H1 (cell line): Measurements from ENCODE around the gene PALM. TPM values are rescaled to one million over a fixed set of nuclear protein-coding genes. Genes with fewer than 3 reads are reported as not detected.

Experiments used
- CTCF ChIA-PET: fragments of 300-600 bp; sonication (Branson Sonifier 250); formaldehyde crosslinking; loops from one replicate; lab custom pipeline; 2021; ENCODE audit not compliant: partially characterized antibody; lab: Charles Lee
- POLR2A ChIA-PET: fragments of 300-600 bp; sonication (Branson Sonifier 250); formaldehyde crosslinking; loops from one replicate; lab custom pipeline; 2021; ENCODE audit warnings: inconsistent platforms; ENCODE audit not compliant: partially characterized antibody; lab: Charles Lee
- DNase-seq, 2 experiments: peaks; one replicate each; pipeline versions ENCODE4 v3.0.0 to v3.0.0-alpha.2; 2010 to 2022; ENCODE audit warnings: low spot score in 2 of 2, low read depth in 1 of 2, mixed read lengths in 1 of 2
- FAIRE-seq: peaks from 2 replicates; lab custom pipeline; 2011; peaks lifted over from hg19 to GRCh38; lab: Jason Lieb, UNC
- H2AFZ ChIP-seq: 2 replicates; pipeline ENCODE4 v1.8.1; 2012; ENCODE audit warnings: low read length, inconsistent platforms
- H2AK5ac ChIP-seq: 2 replicates; pipeline ENCODE4 v1.6.1; 2013; ENCODE audit warnings: low read depth, low read length
- H2BK120ac ChIP-seq: replicated peaks from 2 replicates; pipeline ENCODE3; 2013; ENCODE audit warnings: low read depth, low read length, inconsistent platforms
- H2BK12ac ChIP-seq: 2 replicates; pipeline ENCODE4 v1.6.1; 2013; ENCODE audit warnings: low read depth, low read length
- H2BK15ac ChIP-seq: 2 replicates; pipeline ENCODE4 v1.6.1; 2013; ENCODE audit warnings: low read length
- H2BK20ac ChIP-seq: 2 replicates; pipeline ENCODE4 v1.6.1; 2013; ENCODE audit warnings: low read length
- H2BK5ac ChIP-seq: 2 replicates; pipeline ENCODE4 v1.6.1; 2013; ENCODE audit warnings: low read depth, low read length
- H3K14ac ChIP-seq: 2 replicates; pipeline ENCODE4 v1.6.1; 2013; ENCODE audit warnings: inconsistent platforms; ENCODE audit not compliant: insufficient read length
- H3K18ac ChIP-seq: 2 replicates; pipeline ENCODE4 v1.6.1; 2013; ENCODE audit warnings: low read length; ENCODE audit errors: extremely low read depth
- H3K23ac ChIP-seq: 2 replicates; pipeline ENCODE4 v1.6.1; 2013; ENCODE audit warnings: inconsistent platforms; ENCODE audit not compliant: insufficient read length
- H3K23me2 ChIP-seq: 2 replicates; pipeline ENCODE4 v1.6.1; 2013; ENCODE audit warnings: low read depth, low read length
- H3K27ac ChIP-seq: 2 replicates; pipeline ENCODE4 v1.6.1; 2011; ENCODE audit warnings: low read depth, low read length, inconsistent platforms
- H3K27me3 ChIP-seq, 4 experiments: replicated peaks in 1 of 4; 1 replicate in 1 of 4; 2 replicates in 3 of 4; pipeline versions ENCODE4 v1.6.1 to v1.8.1; 2011 to 2013; ENCODE audit warnings: low read length in 3 of 4, mild to moderate bottlenecking in 3 of 4, inconsistent platforms in 2 of 4, mixed read lengths in 2 of 4, moderate library complexity in 1 of 4; ENCODE audit not compliant: control insufficient read depth in 3 of 4, insufficient read depth in 3 of 4; ENCODE audit errors: extremely low read depth in 1 of 4
- H3K36me3 ChIP-seq, 4 experiments: 2 replicates each; pipeline versions ENCODE4 v1.6.1 to v1.8.1; 2011 to 2013; ENCODE audit warnings: mild to moderate bottlenecking in 4 of 4, low read length in 3 of 4, moderate library complexity in 2 of 4, control low read depth in 1 of 4, inconsistent platforms in 1 of 4; ENCODE audit not compliant: insufficient read depth in 4 of 4, control insufficient read depth in 2 of 4
- H3K4ac ChIP-seq: replicated peaks from 2 replicates; pipeline ENCODE3; 2013; ENCODE audit warnings: low read length, low read depth, mixed read lengths, inconsistent platforms; ENCODE audit not compliant: insufficient read length
- H3K4me1 ChIP-seq, 4 experiments: replicated peaks in 1 of 4; 1 replicate in 1 of 4; 2 replicates in 3 of 4; pipeline versions ENCODE4 v1.6.1 to v1.8.1; 2011 to 2013; ENCODE audit warnings: low read length in 3 of 4, inconsistent platforms in 2 of 4, mixed read lengths in 1 of 4; ENCODE audit not compliant: insufficient read depth in 4 of 4, control insufficient read depth in 3 of 4
- H3K4me2 ChIP-seq, 2 experiments: 2 replicates each; pipeline versions ENCODE4 v1.6.1 to v1.8.1; 2011 to 2013; ENCODE audit warnings: low read depth in 2 of 2, low read length in 2 of 2, control low read depth in 1 of 2, inconsistent platforms in 1 of 2, mild to moderate bottlenecking in 1 of 2; ENCODE audit not compliant: insufficient read depth in 1 of 2
- H3K4me3 ChIP-seq, 4 experiments: fragments of 200-600, 300-600 bp in 1 of 4; sonication (generic), shearing (Covaris generic), sonication (Bioruptor Twin) in 1 of 4; 2 replicates each; pipeline versions ENCODE4 v1.5.1 to v1.8.1; 2011 to 2016; ENCODE audit warnings: low read length in 4 of 4, low read depth in 3 of 4, control low read depth in 2 of 4, inconsistent platforms in 2 of 4, mild to moderate bottlenecking in 2 of 4, mixed read lengths in 1 of 4, moderate library complexity in 1 of 4; ENCODE audit not compliant: insufficient read depth in 2 of 4; ENCODE audit errors: extremely low read depth in 1 of 4
- H3K56ac ChIP-seq: replicated peaks from 2 replicates; pipeline ENCODE3; 2013; ENCODE audit warnings: low read depth, mild to moderate bottlenecking, mixed read lengths, low read length, inconsistent platforms; ENCODE audit not compliant: insufficient read length
- H3K79me1 ChIP-seq: 2 replicates; pipeline ENCODE4 v1.6.1; 2013; ENCODE audit warnings: low read depth, low read length, control low read depth
- H3K79me2 ChIP-seq, 2 experiments: 2 replicates each; pipeline versions ENCODE4 v1.6.1 to v1.8.1; 2012 to 2013; ENCODE audit warnings: low read length in 2 of 2, mild to moderate bottlenecking in 2 of 2, inconsistent platforms in 1 of 2; ENCODE audit not compliant: insufficient read depth in 2 of 2, control insufficient read depth in 1 of 2
- H3K9ac ChIP-seq, 4 experiments: replicated peaks in 1 of 4; 1 replicate in 1 of 4; 2 replicates in 3 of 4; pipeline versions ENCODE4 v1.6.1 to v1.8.1; 2011 to 2013; ENCODE audit warnings: low read depth in 3 of 4, low read length in 3 of 4, control low read depth in 2 of 4, mild to moderate bottlenecking in 2 of 4, moderate library complexity in 2 of 4, inconsistent platforms in 1 of 4; ENCODE audit errors: extremely low read depth in 1 of 4
- H3K9me3 ChIP-seq, 2 experiments: 2 replicates each; pipeline versions ENCODE4 v1.6.1 to v1.8.1; 2012 to 2013; ENCODE audit warnings: mild to moderate bottlenecking in 2 of 2, moderate library complexity in 2 of 2, control low read depth in 1 of 2, inconsistent platforms in 1 of 2, low read depth in 1 of 2, low read length in 1 of 2, mixed read lengths in 1 of 2; ENCODE audit not compliant: insufficient read depth in 2 of 2
- H4K20me1 ChIP-seq, 2 experiments: replicated peaks in 1 of 2; 2 replicates each; pipeline versions ENCODE3 to v1.8.1; 2011 to 2013; ENCODE audit warnings: inconsistent platforms in 2 of 2, low read length in 2 of 2, mild to moderate bottlenecking in 1 of 2; ENCODE audit not compliant: insufficient read depth in 2 of 2, control insufficient read depth in 1 of 2
- H4K5ac ChIP-seq: 2 replicates; pipeline ENCODE4 v1.6.1; 2013; ENCODE audit warnings: low read length, low read depth, mixed read lengths, inconsistent platforms; ENCODE audit not compliant: insufficient read length
- H4K8ac ChIP-seq: 2 replicates; pipeline ENCODE4 v1.8.0; 2013; ENCODE audit warnings: mild to moderate bottlenecking, moderate library complexity, low read length, inconsistent platforms; ENCODE audit not compliant: insufficient read depth; ENCODE audit errors: extremely low read depth
- H4K91ac ChIP-seq: replicated peaks from 2 replicates; pipeline ENCODE3; 2013; ENCODE audit warnings: low read length, mixed read lengths, inconsistent platforms; ENCODE audit not compliant: insufficient read length
- CTBP2 ChIP-seq: IDR thresholded peaks from 2 replicates; pipeline ENCODE4 v1.7.0; 2011; ENCODE audit warnings: borderline replicate concordance, mild to moderate bottlenecking, moderate library complexity, mixed read lengths, low read length; ENCODE audit not compliant: insufficient read depth, insufficient read length
- HDAC2 ChIP-seq, 2 experiments: fragments of 300-600 bp in 1 of 2; sonication (generic) in 1 of 2; IDR thresholded peaks; 2 replicates each; pipeline ENCODE4 v1.6.1; 2011 to 2012; ENCODE audit warnings: low read depth in 2 of 2, low read length in 2 of 2, mild to moderate bottlenecking in 2 of 2, moderate library complexity in 2 of 2, borderline replicate concordance in 1 of 2, inconsistent platforms in 1 of 2
- KDM1A ChIP-seq: fragments of 200-600, 300-600 bp; sonication (generic); IDR thresholded peaks from 2 replicates; pipeline ENCODE4 v1.7.1; 2016; ENCODE audit warnings: mild to moderate bottlenecking, low read length, borderline replicate concordance
- POLR2AphosphoS5 ChIP-seq: IDR thresholded peaks from 2 replicates; pipeline ENCODE4 v1.6.1; 2011; ENCODE audit warnings: low read depth, low read length
- SRF ChIP-seq: IDR thresholded peaks from 2 replicates; pipeline ENCODE4 v1.6.1; 2011; ENCODE audit warnings: mild to moderate bottlenecking, low read depth, low read length, moderate library complexity
- WGBS, 2 experiments: shearing (Covaris generic) in 1 of 2; methylation state at CpG; one replicate each; pipeline versions ENCODE4 v1.1.6 to v1.1.7; 2013 to 2015; ENCODE audit warnings: low lambda C conversion rate in 2 of 2, mixed read lengths in 2 of 2, inconsistent platforms in 1 of 2, low coverage in 1 of 2, missing lambda C conversion rate in 1 of 2; ENCODE audit not compliant: insufficient replicate concordance in 2 of 2, insufficient coverage in 1 of 2, insufficient read length in 1 of 2; ENCODE audit errors: extremely low coverage in 1 of 2, missing lambda C conversion rate in 1 of 2; 5-methylcytosine and 5-hydroxymethylcytosine counted together
- polyA plus RNA-seq, 7 experiments: library from polyadenylated mRNA; depleted of rRNA in 3 of 7; stranded (reverse) in 5 of 7; unstranded in 2 of 7; fragments of >200 nt in 5 of 7; fragments of 200-250 nt in 2 of 7; gene quantifications; 1 replicate in 5 of 7; 2 replicates in 1 of 7; 4 replicates in 1 of 7; pipeline versions ENCODE4 v1.2.1 to v1.2.3, GENCODE V29; 2011 to 2013; ENCODE audit warnings: missing spikeins in 2 of 7, mixed read lengths in 2 of 7
- total RNA-seq: library from RNA; stranded (reverse); fragmentation: NEBNext Ultra II Directional; extraction: Animal tissue kit (Norgen Biotek cat#: 25700); gene quantifications from 2 replicates; pipeline ENCODE4 v1.2.1, GENCODE V29; 2021
- TF ChIP-seq, protein P1 (sequence below), 3 experiments: IDR thresholded peaks; 1 replicate in 2 of 3; 2 replicates in 1 of 3; pipeline versions ENCODE4 v1.5.1 to v1.6.1; 2011; ENCODE audit warnings: low read length in 3 of 3, mild to moderate bottlenecking in 3 of 3, inconsistent platforms in 2 of 3, low read depth in 1 of 3, moderate library complexity in 1 of 3; ENCODE audit not compliant: insufficient read depth in 1 of 3; ENCODE audit errors: control extremely low read depth in 1 of 3

Gene PALM
- total and polyA plus RNA-seq, 2 of the 8 experiments (the other 6 are each of a cell fraction or from before 2014, with no cell fraction given), result 5.7 to 16.5 TPM

DNA sequence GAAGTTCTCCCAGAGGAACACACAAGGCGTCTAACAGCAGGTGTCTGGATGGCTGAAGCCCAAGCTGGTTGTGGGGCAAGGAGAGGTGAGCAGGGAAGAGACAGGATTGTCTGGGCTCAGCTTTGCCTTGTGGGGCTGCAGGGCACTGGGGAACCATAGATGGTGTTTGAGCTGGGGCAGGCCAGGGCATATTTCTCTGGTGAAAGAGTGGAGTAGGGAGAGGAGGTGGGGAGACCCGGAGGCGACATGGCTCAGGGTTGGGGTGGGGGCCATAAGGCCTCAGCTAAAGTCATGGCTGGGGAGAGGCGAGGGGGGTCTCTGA lies 5.4 kb upstream of the PALM start:
- Histone ChIP-seq H2BK12ac (peak overlapping the region; percentile 17; the same call in 1 of the 2 replicates), H4K8ac (peak overlapping the region; percentile 35; the same call in 1 of the 2 replicates), H2BK5ac (peak overlapping the region; percentile 75; the same call in 1 of the 2 replicates), H2AK5ac (peak overlapping the region; percentile 80; the same call in 1 of the 2 replicates), H3K27me3 (no peaks in the 10 kb centered on the region), H3K23me2 (peaks cover 3% of the 10 kb centered on the region; the same call in 1 of the 2 replicates), H4K20me1 (no peaks in the 10 kb centered on the region), H2BK15ac (no peak overlapping the region), H3K4me1 (peaks cover 0 to 8% (median 3%) of the 10 kb centered on the region in 4 experiments; a peak in 6 of 7 replicates), H3K9me3 (no peaks in the 10 kb centered on the region), H2BK120ac (peak overlapping the region; percentile 43), H3K36me3 (no peaks in the 10 kb centered on the region), H3K79me2 (no peaks in the 10 kb centered on the region), H3K4me3 (peak overlapping the region in 3 of 4 experiments; percentile 23 to 45 (median 23); a peak in 5 of 8 replicates), H3K9ac (no peak overlapping the region), H3K23ac (no peak overlapping the region), H3K18ac (peak overlapping the region; percentile 48; the same call in 1 of the 2 replicates), H2AFZ (no peak overlapping the region), H3K27ac (no peak overlapping the region), H3K56ac (peak overlapping the region; percentile 6), H3K79me1 (no peaks in the 10 kb centered on the region), H2BK20ac (peak overlapping the region; percentile 86; the same call in 1 of the 2 replicates), H3K4ac (peak overlapping the region; percentile 91), H3K4me2 (peak overlapping the region; percentile 1 to 59; a peak in 3 of 4 replicates), H4K91ac (peak overlapping the region; percentile 89), H4K5ac (peak overlapping the region; percentile 48), H3K14ac (no peak overlapping the region)
- WGBS, 2 experiments, result 50% methylated on average over 2 of the region's 4 CpGs; no CpG with 5 or more reads in 1 of the 2 experiments
- no peak for DNase-seq
- FAIRE-seq, result no peak
- ChIA-PET CTCF (interaction anchor here (0.8 to 3.7 kb wide), 9 partner anchors 15 to 192 kb away, joined by 3 to 15 read pairs (median 4); partner anchors contain the start of genes FSTL3 and POLRMT), POLR2A (interaction anchor here (0.9 to 2.0 kb wide), 7 partner anchors 13 to 608 kb away, joined by 3 to 11 read pairs (median 4); partner anchors contain the start of gene BSG)
- TF ChIP-seq HDAC2 (IDR thresholded peaks at IDR 0.05; ENCODE audit: borderline replicate concordance in 1 of 2, low read depth in 2 of 2, low read length in 2 of 2), result peak in 1 of 2 experiments; percentile 98; a peak in 1 of 4 replicates
- TF ChIP-seq CTBP2, result no peak
- TF ChIP-seq, protein P1, sequence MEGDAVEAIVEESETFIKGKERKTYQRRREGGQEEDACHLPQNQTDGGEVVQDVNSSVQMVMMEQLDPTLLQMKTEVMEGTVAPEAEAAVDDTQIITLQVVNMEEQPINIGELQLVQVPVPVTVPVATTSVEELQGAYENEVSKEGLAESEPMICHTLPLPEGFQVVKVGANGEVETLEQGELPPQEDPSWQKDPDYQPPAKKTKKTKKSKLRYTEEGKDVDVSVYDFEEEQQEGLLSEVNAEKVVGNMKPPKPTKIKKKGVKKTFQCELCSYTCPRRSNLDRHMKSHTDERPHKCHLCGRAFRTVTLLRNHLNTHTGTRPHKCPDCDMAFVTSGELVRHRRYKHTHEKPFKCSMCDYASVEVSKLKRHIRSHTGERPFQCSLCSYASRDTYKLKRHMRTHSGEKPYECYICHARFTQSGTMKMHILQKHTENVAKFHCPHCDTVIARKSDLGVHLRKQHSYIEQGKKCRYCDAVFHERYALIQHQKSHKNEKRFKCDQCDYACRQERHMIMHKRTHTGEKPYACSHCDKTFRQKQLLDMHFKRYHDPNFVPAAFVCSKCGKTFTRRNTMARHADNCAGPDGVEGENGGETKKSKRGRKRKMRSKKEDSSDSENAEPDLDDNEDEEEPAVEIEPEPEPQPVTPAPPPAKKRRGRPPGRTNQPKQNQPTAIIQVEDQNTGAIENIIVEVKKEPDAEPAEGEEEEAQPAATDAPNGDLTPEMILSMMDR (IDR thresholded peaks at IDR 0.05; ENCODE audit: control extremely low read depth in 1 of 3, insufficient read depth in 1 of 3, low read depth in 1 of 3, low read length in 3 of 3), result no peak
- TF ChIP-seq SRF, result no peak
- no peak for TF ChIP-seq POLR2AphosphoS5
- TF ChIP-seq KDM1A, result peak; percentile 99
